GM23338 (cell line): Measurements from ENCODE around the gene HS1BP3. TPM values are rescaled to one million over a fixed set of nuclear protein-coding genes. Genes with fewer than 3 reads are reported as not detected.

Experiments used
- ATAC-seq: fragments of 200-7000 bp; cut with Tn5 transposase; 3 replicates; pipeline ENCODE4 v1.9.1; 2020
- DNase-seq: peaks from one replicate; pipeline ENCODE4 v3.0.0-alpha.2; 2015; ENCODE audit warnings: low spot score
- H2AFZ ChIP-seq: fragments of 200-600 bp; sonication (generic); 2 replicates; pipeline ENCODE4 v1.8.0; 2016; ENCODE audit warnings: antibody characterized with exemption, mild to moderate bottlenecking, moderate library complexity
- H3F3A ChIP-seq: fragments of 200-600 bp; sonication (generic); replicated peaks from 2 replicates; pipeline ENCODE4 v1.8.0; 2017; ENCODE audit warnings: antibody characterized with exemption, mixed run types, low read depth
- H3K27ac ChIP-seq: fragments of 200-600 bp; sonication (generic); 2 replicates; pipeline ENCODE4 v1.6.1; 2016; ENCODE audit warnings: low read depth
- H3K27me3 ChIP-seq: fragments of 200-600 bp; sonication (generic); 2 replicates; pipeline ENCODE4 v1.8.0; 2016; ENCODE audit warnings: mild to moderate bottlenecking, mixed run types, moderate library complexity; ENCODE audit not compliant: insufficient read depth
- H3K36me3 ChIP-seq: fragments of 200-600 bp; sonication (generic); 2 replicates; pipeline ENCODE4 v1.8.0; 2016; ENCODE audit warnings: mild to moderate bottlenecking; ENCODE audit not compliant: insufficient read depth
- H3K4me1 ChIP-seq: fragments of 200-600 bp; sonication (generic); 2 replicates; pipeline ENCODE4 v1.8.0; 2016; ENCODE audit warnings: mild to moderate bottlenecking, moderate library complexity; ENCODE audit not compliant: insufficient read depth
- H3K4me2 ChIP-seq: fragments of 200-600 bp; sonication (generic); 2 replicates; pipeline ENCODE4 v1.7.1; 2017; ENCODE audit warnings: mixed run types
- H3K4me3 ChIP-seq: fragments of 200-600 bp; sonication (generic); 2 replicates; pipeline ENCODE4 v1.6.1; 2016; ENCODE audit warnings: mixed run types
- H3K79me2 ChIP-seq: fragments of 200-600 bp; sonication (generic); replicated peaks from 2 replicates; pipeline ENCODE4 v1.8.0; 2017; ENCODE audit warnings: mild to moderate bottlenecking; ENCODE audit not compliant: insufficient read depth
- H3K9me2 ChIP-seq: fragments of 200-600 bp; sonication (generic); 2 replicates; pipeline ENCODE4 v1.8.0; 2017; ENCODE audit not compliant: insufficient read depth
- H4K20me1 ChIP-seq: fragments of 200-600 bp; sonication (generic); replicated peaks from 2 replicates; pipeline ENCODE4 v1.8.0; 2017; ENCODE audit warnings: mild to moderate bottlenecking; ENCODE audit not compliant: insufficient read depth
- H3K27ac Mint-ChIP-seq: 2 replicates; pipeline ENCODE4 v1.8.0; 2020; ENCODE audit warnings: inconsistent platforms, mild to moderate bottlenecking, moderate library complexity, mixed read lengths
- H3K27me3 Mint-ChIP-seq: 3 replicates; pipeline ENCODE4 v1.8.0; 2022; ENCODE audit warnings: low read depth, mild to moderate bottlenecking, moderate library complexity, mixed read lengths, inconsistent platforms; ENCODE audit not compliant: insufficient read depth, poor library complexity
- H3K36me3 Mint-ChIP-seq: 3 replicates; pipeline ENCODE4 v1.8.0; 2021; ENCODE audit warnings: low read depth, mild to moderate bottlenecking, inconsistent platforms, moderate library complexity, mixed read lengths
- H3K4me1 Mint-ChIP-seq: 3 replicates; pipeline ENCODE4 v1.8.0; 2020; ENCODE audit warnings: mild to moderate bottlenecking, inconsistent platforms, mixed read lengths
- H3K4me3 Mint-ChIP-seq: 3 replicates; pipeline ENCODE4 v1.8.0; 2021; ENCODE audit warnings: moderate library complexity, mild to moderate bottlenecking, inconsistent platforms, mixed read lengths
- H3K9me3 Mint-ChIP-seq: 3 replicates; pipeline ENCODE4 v1.8.0; 2020; ENCODE audit warnings: moderate library complexity, mild to moderate bottlenecking, inconsistent platforms, mixed read lengths
- CREB1 ChIP-seq: fragments of 250-450 bp; sonication (Bioruptor Pico); IDR thresholded peaks from 2 replicates; pipeline ENCODE4 v1.5.0; 2020; ENCODE audit warnings: low read depth, mild to moderate bottlenecking, moderate library complexity
- EZH2 ChIP-seq: fragments of 200-600 bp; sonication (generic); IDR thresholded peaks from one replicate; pipeline ENCODE4 v1.8.0; 2017; ENCODE audit warnings: antibody characterized with exemption, mild to moderate bottlenecking, low read depth; ENCODE audit not compliant: unreplicated experiment
- EZH2phosphoT487 ChIP-seq: fragments of 200-600 bp; sonication (generic); IDR thresholded peaks from one replicate; pipeline ENCODE4 v1.8.1; 2018; ENCODE audit warnings: antibody characterized with exemption; ENCODE audit not compliant: unreplicated experiment
- JUNB ChIP-seq: IDR thresholded peaks from one replicate; pipeline ENCODE4 v1.6.1; 2016; ENCODE audit warnings: antibody characterized with exemption; ENCODE audit not compliant: unreplicated experiment
- NANOG ChIP-seq: IDR thresholded peaks from 2 replicates; pipeline ENCODE4 v1.6.1; 2016; ENCODE audit warnings: antibody characterized with exemption, borderline replicate concordance
- POLR2AphosphoS5 ChIP-seq: IDR thresholded peaks from 2 replicates; pipeline ENCODE4 v1.6.1; 2016; ENCODE audit warnings: antibody characterized with exemption, low read depth
- STAT1 ChIP-seq: IDR thresholded peaks from one replicate; pipeline ENCODE4 v1.6.1; 2016; ENCODE audit warnings: antibody characterized with exemption; ENCODE audit not compliant: unreplicated experiment
- ZNF114 ChIP-seq: fragments of 250-450 bp; sonication (Bioruptor Pico); IDR thresholded peaks from 2 replicates; pipeline ENCODE4 v1.5.0; 2020; ENCODE audit warnings: mild to moderate bottlenecking, moderate library complexity
- ZNF331 ChIP-seq: fragments of 250-450 bp; sonication (Bioruptor Pico); IDR thresholded peaks from 2 replicates; pipeline ENCODE4 v1.5.0; 2020; ENCODE audit warnings: low read depth, mild to moderate bottlenecking, moderate library complexity
- polyA plus RNA-seq: library from polyadenylated mRNA; unstranded; fragments of >200 nt; fragmentation: Nextera tagmentation; extraction: Ambion mirVana; gene quantifications from 2 replicates; pipeline ENCODE4 v1.2.1, GENCODE V29; 2016
- total RNA-seq: library from RNA; depleted of rRNA; stranded (reverse); fragments of >200 nt; shearing (Covaris generic); gene quantifications from 2 replicates; pipeline ENCODE4 v1.2.3, GENCODE V29; 2014
- TF ChIP-seq, protein P1 (sequence below): IDR thresholded peaks from one replicate; pipeline ENCODE4 v1.6.1; 2018; ENCODE audit warnings: antibody characterized with exemption; ENCODE audit not compliant: unreplicated experiment
- TF ChIP-seq, protein P2 (sequence below): fragments of 250-450 bp; sonication (Bioruptor Pico); IDR thresholded peaks from 2 replicates; pipeline ENCODE4 v1.5.0; 2020; ENCODE audit warnings: mild to moderate bottlenecking, moderate library complexity
- TF ChIP-seq, protein P3 (sequence below): IDR thresholded peaks from 2 replicates; pipeline ENCODE4 v1.6.1; 2016; ENCODE audit warnings: antibody characterized with exemption
- TF ChIP-seq, protein P4 (sequence below), 2 experiments: fragments of 200-600 bp in 1 of 2; sonication (generic) in 1 of 2; conservative IDR thresholded peaks; 2 replicates each; pipeline versions ENCODE4 v1.5.1 to v1.6.1; 2016 to 2017; ENCODE audit warnings: antibody characterized with exemption in 2 of 2, low read depth in 2 of 2, mild to moderate bottlenecking in 2 of 2, moderate library complexity in 1 of 2

Gene HS1BP3
- total and polyA plus RNA-seq, 2 experiments from 2014 or later, result 7.2 to 15.0 TPM

DNA sequence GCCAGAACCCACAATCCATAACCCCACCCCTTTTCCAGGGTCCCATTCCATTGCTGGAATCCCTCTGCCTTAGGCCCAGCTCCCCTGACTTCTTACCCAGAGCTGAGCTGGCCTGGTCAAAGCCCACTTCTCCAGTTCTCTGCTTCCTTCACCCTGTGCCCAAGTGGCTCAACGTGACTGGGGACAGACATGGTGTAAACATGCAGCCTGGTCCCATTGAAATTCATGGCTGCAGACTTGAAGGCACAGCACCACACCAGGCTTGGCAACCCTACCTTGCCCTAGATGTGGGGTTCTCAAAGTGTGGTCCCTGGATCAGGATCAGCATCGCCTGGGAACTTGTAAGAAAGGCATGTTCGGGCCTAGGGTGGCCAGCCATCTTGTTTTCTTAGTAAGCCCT is 3.7 kb downstream of the HS1BP3 start:
- peaks cover 26% of the 10 kb centered on the region for H3K4me1 Mint-ChIP-seq
- no peak for ATAC-seq

More for the DNA sequence above, 3.7 kb downstream of the HS1BP3 start:
- no peaks in the 10 kb centered on the region; the same call in 2 of the 3 replicates for H3K9me3 Mint-ChIP-seq
- H3K36me3 ChIP-seq, result no peaks in the 10 kb centered on the region
- no peak overlapping the region for H3K4me3 Mint-ChIP-seq
- peaks cover 14% of the 10 kb centered on the region for H3K4me1 ChIP-seq
- no peaks in the 10 kb centered on the region for H3F3A ChIP-seq
- no peak overlapping the region for H3K4me2 ChIP-seq
- no peak overlapping the region for H3K27ac ChIP-seq
- DNase-seq, result no peak
- H3K9me2 ChIP-seq, result no peaks in the 10 kb centered on the region
- no peak overlapping the region for H2AFZ ChIP-seq
- no peaks in the 10 kb centered on the region for H3K79me2 ChIP-seq
- H3K4me3 ChIP-seq, result no peak overlapping the region
- H3K27me3 Mint-ChIP-seq, result peaks cover 20% of the 10 kb centered on the region
- H4K20me1 ChIP-seq, result no peaks in the 10 kb centered on the region
- no peak overlapping the region for H3K27ac Mint-ChIP-seq
- H3K27me3 ChIP-seq, result peaks cover 10% of the 10 kb centered on the region; the same call in 1 of the 2 replicates
- H3K36me3 Mint-ChIP-seq, result no peaks in the 10 kb centered on the region; the same call in 1 of the 3 replicates
- no peak for TF ChIP-seq EZH2phosphoT487
- TF ChIP-seq, protein P1, sequence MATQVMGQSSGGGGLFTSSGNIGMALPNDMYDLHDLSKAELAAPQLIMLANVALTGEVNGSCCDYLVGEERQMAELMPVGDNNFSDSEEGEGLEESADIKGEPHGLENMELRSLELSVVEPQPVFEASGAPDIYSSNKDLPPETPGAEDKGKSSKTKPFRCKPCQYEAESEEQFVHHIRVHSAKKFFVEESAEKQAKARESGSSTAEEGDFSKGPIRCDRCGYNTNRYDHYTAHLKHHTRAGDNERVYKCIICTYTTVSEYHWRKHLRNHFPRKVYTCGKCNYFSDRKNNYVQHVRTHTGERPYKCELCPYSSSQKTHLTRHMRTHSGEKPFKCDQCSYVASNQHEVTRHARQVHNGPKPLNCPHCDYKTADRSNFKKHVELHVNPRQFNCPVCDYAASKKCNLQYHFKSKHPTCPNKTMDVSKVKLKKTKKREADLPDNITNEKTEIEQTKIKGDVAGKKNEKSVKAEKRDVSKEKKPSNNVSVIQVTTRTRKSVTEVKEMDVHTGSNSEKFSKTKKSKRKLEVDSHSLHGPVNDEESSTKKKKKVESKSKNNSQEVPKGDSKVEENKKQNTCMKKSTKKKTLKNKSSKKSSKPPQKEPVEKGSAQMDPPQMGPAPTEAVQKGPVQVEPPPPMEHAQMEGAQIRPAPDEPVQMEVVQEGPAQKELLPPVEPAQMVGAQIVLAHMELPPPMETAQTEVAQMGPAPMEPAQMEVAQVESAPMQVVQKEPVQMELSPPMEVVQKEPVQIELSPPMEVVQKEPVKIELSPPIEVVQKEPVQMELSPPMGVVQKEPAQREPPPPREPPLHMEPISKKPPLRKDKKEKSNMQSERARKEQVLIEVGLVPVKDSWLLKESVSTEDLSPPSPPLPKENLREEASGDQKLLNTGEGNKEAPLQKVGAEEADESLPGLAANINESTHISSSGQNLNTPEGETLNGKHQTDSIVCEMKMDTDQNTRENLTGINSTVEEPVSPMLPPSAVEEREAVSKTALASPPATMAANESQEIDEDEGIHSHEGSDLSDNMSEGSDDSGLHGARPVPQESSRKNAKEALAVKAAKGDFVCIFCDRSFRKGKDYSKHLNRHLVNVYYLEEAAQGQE, result no peak
- no peak for TF ChIP-seq CREB1
- TF ChIP-seq STAT1, result no peak
- no peak for TF ChIP-seq ZNF331 (CRISPR knock-in tag)
- TF ChIP-seq NANOG, result no peak
- no peak for TF ChIP-seq EZH2
- TF ChIP-seq, protein P2, sequence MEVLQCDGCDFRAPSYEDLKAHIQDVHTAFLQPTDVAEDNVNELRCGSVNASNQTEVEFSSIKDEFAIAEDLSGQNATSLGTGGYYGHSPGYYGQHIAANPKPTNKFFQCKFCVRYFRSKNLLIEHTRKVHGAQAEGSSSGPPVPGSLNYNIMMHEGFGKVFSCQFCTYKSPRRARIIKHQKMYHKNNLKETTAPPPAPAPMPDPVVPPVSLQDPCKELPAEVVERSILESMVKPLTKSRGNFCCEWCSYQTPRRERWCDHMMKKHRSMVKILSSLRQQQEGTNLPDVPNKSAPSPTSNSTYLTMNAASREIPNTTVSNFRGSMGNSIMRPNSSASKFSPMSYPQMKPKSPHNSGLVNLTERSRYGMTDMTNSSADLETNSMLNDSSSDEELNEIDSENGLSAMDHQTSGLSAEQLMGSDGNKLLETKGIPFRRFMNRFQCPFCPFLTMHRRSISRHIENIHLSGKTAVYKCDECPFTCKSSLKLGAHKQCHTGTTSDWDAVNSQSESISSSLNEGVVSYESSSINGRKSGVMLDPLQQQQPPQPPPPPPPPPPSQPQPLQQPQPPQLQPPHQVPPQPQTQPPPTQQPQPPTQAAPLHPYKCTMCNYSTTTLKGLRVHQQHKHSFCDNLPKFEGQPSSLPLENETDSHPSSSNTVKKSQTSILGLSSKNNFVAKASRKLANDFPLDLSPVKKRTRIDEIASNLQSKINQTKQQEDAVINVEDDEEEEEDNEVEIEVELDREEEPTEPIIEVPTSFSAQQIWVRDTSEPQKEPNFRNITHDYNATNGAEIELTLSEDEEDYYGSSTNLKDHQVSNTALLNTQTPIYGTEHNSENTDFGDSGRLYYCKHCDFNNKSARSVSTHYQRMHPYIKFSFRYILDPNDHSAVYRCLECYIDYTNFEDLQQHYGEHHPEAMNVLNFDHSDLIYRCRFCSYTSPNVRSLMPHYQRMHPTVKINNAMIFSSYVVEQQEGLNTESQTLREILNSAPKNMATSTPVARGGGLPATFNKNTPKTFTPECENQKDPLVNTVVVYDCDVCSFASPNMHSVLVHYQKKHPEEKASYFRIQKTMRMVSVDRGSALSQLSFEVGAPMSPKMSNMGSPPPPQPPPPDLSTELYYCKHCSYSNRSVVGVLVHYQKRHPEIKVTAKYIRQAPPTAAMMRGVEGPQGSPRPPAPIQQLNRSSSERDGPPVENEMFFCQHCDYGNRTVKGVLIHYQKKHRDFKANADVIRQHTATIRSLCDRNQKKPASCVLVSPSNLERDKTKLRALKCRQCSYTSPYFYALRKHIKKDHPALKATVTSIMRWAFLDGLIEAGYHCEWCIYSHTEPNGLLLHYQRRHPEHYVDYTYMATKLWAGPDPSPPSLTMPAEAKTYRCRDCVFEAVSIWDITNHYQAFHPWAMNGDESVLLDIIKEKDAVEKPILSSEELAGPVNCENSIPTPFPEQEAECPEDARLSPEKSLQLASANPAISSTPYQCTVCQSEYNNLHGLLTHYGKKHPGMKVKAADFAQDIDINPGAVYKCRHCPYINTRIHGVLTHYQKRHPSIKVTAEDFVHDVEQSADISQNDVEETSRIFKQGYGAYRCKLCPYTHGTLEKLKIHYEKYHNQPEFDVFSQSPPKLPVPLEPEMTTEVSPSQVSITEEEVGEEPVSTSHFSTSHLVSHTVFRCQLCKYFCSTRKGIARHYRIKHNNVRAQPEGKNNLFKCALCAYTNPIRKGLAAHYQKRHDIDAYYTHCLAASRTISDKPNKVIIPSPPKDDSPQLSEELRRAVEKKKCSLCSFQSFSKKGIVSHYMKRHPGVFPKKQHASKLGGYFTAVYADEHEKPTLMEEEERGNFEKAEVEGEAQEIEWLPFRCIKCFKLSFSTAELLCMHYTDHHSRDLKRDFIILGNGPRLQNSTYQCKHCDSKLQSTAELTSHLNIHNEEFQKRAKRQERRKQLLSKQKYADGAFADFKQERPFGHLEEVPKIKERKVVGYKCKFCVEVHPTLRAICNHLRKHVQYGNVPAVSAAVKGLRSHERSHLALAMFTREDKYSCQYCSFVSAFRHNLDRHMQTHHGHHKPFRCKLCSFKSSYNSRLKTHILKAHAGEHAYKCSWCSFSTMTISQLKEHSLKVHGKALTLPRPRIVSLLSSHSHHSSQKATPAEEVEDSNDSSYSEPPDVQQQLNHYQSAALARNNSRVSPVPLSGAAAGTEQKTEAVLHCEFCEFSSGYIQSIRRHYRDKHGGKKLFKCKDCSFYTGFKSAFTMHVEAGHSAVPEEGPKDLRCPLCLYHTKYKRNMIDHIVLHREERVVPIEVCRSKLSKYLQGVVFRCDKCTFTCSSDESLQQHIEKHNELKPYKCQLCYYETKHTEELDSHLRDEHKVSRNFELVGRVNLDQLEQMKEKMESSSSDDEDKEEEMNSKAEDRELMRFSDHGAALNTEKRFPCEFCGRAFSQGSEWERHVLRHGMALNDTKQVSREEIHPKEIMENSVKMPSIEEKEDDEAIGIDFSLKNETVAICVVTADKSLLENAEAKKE (CRISPR knock-in tag), result no peak
- TF ChIP-seq, protein P3, sequence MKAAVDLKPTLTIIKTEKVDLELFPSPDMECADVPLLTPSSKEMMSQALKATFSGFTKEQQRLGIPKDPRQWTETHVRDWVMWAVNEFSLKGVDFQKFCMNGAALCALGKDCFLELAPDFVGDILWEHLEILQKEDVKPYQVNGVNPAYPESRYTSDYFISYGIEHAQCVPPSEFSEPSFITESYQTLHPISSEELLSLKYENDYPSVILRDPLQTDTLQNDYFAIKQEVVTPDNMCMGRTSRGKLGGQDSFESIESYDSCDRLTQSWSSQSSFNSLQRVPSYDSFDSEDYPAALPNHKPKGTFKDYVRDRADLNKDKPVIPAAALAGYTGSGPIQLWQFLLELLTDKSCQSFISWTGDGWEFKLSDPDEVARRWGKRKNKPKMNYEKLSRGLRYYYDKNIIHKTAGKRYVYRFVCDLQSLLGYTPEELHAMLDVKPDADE, result no peak
- TF ChIP-seq, protein P4, sequence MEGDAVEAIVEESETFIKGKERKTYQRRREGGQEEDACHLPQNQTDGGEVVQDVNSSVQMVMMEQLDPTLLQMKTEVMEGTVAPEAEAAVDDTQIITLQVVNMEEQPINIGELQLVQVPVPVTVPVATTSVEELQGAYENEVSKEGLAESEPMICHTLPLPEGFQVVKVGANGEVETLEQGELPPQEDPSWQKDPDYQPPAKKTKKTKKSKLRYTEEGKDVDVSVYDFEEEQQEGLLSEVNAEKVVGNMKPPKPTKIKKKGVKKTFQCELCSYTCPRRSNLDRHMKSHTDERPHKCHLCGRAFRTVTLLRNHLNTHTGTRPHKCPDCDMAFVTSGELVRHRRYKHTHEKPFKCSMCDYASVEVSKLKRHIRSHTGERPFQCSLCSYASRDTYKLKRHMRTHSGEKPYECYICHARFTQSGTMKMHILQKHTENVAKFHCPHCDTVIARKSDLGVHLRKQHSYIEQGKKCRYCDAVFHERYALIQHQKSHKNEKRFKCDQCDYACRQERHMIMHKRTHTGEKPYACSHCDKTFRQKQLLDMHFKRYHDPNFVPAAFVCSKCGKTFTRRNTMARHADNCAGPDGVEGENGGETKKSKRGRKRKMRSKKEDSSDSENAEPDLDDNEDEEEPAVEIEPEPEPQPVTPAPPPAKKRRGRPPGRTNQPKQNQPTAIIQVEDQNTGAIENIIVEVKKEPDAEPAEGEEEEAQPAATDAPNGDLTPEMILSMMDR (conservative IDR thresholded peaks at IDR 0.05; ENCODE audit: low read depth in 2 of 2), result no peak
- TF ChIP-seq ZNF114, result no peak
- TF ChIP-seq JUNB, result no peak
- TF ChIP-seq POLR2AphosphoS5, result no peak
